Measurements from ENCODE around the gene CCDC15.
"Not testable (repeated sequence)": the region's sequence is repeated elsewhere in the genome, so short reads cannot be mapped to it uniquely, and the experiment has no call there.

CCDC15 gene

GRCh38 chr11:125081098-125081798 lies 127.2 kb downstream of the CCDC15 start:
- DNase-seq (ENCODE audit: low read depth, low spot score), result peak; percentile 45

DNA sequence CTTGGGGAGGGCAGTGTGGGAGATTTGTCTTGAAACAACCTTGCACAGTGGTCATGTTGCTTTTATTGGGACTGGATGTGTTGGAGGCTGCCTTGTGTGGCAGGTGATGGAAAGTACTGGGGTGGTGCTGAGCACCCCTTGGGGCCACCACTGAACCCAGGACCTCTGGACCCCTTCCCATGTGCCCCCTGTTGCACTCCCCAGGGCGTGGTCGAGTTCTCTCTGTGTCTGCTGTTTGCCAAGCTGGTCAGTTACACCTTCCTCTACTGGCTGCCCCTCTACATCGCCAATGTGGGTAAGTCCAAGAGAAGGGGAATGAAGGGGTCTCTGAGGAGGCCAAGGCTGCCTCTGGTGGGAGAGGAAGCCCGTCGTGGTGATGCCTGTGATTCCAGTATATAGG lies 128.0 kb downstream of the CCDC15 start:
- DNase-seq (ENCODE audit: low read depth, low spot score), result no peak

DNA sequence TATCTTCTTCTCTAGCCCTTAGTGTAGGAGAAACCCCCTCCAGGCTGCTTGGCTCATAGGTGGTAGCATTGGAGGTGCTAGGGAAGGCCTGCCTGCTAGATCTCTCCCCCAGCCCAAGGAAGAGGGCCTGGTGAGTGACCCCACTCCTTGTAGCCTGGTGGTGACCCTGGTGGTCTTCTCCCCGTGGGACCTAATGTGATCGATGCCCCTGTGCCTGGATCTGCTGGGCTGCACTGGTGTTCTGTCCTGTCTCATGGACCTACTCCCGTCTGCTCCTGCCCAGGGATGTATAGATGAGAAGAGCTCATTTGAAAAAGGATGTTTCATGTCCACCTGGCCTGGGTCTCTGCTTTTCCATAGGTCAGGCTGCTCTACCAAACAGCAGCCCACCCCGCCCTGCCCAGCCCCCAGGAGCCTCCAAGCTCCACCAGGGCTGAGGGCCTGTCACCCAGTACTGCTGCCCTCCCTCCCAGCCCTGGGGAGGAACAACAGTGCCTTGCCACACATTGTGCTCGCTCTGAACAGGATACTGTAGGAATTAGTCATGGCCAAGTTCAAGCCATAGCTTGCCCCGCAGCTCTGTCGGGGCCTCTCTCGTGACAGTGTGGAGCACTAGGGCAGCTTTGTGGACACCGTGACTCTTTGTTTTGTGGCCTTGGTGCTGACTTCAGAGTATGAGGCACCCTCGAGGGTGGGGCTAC lies 128.8 kb downstream of the CCDC15 start:
- no peak for DNase-seq (ENCODE audit: low read depth, low spot score)

DNA sequence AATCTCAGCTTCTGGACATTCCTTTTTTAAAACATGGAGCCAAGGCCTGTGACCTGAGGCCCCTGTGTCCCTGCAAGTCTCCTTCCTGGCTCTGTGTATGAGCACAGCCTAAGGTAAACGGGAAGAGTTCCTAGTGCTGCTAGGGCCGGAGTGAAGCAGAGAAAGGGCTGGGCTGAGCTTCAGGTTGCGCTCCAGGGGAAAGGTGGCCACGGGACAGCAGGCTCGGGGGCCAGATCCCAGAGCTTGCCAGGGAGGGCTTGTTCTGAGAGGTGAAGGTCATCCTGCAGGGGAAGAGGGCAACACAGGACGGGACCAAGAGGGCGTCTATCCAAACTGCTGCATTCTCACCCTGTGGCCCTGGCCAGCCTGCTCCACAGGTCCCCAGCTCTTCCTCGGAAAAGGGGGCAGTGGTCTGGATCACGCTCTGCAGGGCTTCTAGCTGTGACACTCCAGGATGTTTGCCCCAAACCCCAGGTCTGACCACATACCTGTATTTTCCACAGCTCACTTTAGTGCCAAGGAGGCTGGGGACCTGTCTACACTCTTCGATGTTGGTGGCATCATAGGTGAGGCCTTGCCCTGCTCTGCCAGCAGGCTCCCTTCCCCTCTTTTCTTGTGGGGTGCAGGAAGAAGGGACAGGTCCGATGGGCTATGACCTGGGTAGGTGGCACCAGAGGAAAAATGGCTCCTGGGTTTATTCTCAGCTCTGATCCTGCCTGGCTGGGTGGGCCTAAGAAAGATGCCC lies 129.5 kb downstream of the CCDC15 start:
- no peak for DNase-seq (ENCODE audit: low read depth, low spot score)

GRCh38 chr11:125084057-125084416 lies 130.0 kb downstream of the CCDC15 start:
- DNase-seq (ENCODE audit: low read depth, low spot score), result no peak

DNA sequence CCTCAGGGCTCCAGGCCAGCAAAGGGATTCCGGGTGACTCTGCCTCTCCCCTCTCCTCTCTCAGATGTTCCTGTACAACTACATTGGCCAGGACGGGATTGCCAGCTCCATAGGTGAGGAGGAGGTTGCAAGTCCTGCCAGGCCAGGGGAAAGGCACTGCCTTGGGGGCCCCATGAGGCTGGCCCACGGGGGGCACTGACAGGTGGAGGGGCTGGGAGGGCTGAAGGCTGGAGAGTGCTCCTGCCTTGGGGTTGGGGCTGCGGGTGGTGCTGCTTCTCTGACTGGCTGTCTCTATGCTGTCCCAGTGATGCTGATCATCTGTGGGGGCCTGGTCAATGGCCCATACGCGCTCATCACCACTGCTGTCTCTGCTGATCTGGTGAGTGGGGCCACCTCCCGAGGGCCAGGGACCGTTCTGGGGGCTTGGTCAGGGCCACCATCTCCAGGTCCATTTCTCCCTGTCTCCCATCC lies 130.8 kb downstream of the CCDC15 start:
- no peak for DNase-seq (ENCODE audit: low read depth, low spot score)

GRCh38 chr11:125085301-125086081 lies 131.5 kb downstream of the CCDC15 start:
- DNase-seq (ENCODE audit: low read depth, low spot score), result no peak

DNA sequence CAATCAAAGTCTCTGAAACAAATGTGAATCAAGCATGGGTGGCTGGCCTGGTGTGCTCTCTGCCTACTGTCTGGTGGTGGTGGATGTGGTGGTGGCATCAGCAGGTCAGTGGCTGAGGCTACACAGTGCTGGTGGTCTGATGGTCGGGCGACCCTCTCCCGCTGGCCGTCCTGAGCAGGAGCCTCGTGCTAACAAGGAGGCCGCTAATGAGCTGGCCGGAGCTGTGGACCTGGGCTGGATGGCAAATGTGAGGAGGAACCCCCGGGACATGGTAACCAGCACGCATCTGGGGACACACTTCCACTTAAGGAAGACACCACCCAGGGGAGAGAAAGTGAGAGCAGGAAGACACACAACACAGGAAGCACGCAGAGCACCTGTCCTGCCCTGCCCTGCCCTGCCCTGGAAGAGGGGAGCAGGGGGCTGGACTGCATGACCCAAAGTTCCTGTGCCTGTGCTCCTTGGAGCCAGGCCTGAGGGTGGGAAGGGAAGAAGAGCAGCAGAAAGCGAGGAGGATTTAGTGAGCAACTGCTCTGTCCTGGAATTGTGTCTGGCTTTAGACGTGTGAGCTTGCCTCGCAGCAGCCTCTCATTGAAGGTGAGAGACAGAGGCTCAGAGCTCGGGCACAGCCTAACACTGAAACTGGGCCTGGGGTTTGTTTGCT lies 132.8 kb downstream of the CCDC15 start:
- no peak for DNase-seq (ENCODE audit: low read depth, low spot score)

GRCh38 chr11:125088123-125088522 lies 134.1 kb downstream of the CCDC15 start:
- no peak for DNase-seq (ENCODE audit: low read depth, low spot score)

DNA sequence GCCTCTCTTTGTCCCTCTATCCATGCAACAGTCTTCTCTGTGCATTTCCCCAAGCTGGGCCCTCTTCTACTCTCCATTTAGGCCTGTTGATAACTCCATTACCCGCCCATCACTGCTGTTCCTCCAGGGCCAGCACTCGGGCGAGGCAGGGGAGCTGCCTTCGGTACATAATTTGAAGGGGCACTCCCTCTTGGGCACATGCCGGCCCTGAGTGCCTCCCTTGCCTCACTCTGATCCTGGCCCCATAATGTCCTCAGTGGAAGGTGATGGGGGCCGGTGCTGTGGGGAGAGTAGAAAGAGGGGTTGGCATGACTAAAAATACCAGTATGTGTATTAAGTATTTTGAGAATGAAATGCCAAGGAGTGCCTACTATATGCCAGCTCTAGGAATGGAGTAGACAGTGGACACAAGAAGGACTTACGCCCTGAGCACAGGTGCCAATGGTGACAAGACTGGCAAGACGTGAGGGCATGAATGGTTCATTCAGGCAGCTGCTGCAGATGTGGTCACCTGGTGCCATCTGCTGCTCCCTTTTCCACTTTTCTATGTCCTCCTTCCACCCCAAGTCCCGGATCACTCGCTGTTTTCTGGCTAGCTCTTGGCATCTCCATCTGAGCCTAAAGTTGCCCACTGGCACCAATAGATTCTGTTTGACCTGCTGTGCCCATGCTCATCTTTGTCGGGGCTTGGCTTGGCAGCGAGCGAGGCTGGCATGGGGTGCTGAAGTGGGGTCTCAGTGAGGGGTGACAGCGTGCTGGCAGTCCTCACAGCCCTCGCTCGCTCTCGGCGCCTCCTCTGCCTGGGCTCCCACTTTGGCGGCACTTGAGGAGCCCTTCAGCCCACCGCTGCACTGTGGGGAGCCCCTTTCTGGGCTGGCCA lies 134.8 kb downstream of the CCDC15 start:
- no peak for DNase-seq (ENCODE audit: low read depth, low spot score)

DNA sequence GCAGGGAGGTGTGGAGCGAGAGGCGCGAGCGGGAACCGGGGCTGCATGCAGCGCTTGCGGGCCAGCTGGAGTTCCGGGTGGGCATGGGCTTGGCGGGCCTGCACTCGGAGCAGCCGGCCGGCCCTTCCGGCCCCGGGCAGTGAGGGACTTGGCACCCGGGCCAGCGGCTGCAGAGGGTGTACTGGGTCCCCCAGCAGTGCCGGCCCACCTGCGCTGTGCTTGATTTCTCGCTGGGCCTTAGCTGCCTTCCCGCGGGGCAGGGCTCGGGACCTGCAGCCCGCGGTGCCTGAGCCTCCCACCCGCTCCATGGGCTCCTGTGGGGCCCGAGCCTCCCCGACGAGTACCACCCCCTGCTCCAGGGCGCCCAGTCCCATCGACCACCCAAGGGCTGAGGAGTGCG lies 135.5 kb downstream of the CCDC15 start:
- DNase-seq (ENCODE audit: low read depth, low spot score), result not testable (repeated sequence)

DNA sequence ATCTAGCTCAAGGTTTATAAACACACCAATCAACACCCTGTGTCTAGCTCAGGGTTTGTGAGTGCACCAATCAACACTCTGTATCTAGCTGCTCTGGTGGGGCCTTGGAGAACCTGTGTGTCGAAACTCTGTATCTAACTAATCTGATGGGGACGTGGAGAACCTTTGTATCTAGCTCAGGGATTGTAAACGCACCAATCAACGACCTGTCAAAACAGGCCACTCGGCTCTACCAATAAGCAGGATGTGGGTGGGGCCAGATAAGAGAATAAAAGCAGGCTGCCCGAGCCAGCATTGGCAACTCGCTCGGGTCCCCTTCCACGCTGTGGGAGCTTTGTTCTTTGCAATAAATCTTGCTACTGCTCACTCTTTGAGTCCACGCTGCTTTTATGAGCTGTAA lies 136.1 kb downstream of the CCDC15 start:
- not testable (repeated sequence) for DNase-seq (ENCODE audit: low read depth, low spot score)

GRCh38 chr11:125090816-125091215 lies 136.8 kb downstream of the CCDC15 start:
- DNase-seq (ENCODE audit: low read depth, low spot score), result no peak

Data from ELF-1 (cell line).